SH-SY5Y (cell line): ENCODE measurements around the gene SLC30A1.

Source experiments
- GATA2 ChIP-seq: IDR thresholded peaks from 2 replicates; pipeline ENCODE4 v1.6.1; 2011; ENCODE audit warnings: mild to moderate bottlenecking, low read depth, low read length
- GATA3 ChIP-seq: IDR thresholded peaks from 2 replicates; pipeline ENCODE4 v1.6.1; 2011; ENCODE audit warnings: low read depth, mild to moderate bottlenecking, low read length, moderate library complexity

DNA sequence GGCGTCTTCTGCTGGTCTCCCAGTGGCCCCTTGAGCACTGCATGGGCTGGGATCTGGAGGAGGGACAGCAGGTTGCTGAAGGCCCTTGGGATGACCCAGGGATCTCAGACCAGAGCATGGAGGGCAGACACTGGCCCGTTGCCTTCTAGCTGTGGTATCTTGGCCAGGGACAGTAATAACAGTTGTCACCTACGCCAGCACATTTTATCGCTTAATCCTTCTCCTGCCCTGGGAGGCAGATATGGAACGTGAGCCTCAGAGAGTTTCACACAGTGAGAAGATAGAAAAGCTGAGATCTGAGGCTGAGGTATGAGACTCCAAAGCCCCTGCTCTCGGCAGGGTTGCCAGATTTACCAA lies 46.9 kb downstream of the SLC30A1 start:
- TF ChIP-seq GATA3 (no peak), GATA2 (no peak)
